IPS-NIHi7 (cell line): Measurements from ENCODE around the gene SQSTM1.
A peak's percentile ranks its signal among the peaks of the same experiment; 100 is the strongest.
"Not testable (repeated sequence)": the region's sequence is repeated elsewhere in the genome, so short reads cannot be mapped to it uniquely, and the experiment has no call there.

Experiments
- DNase-seq: peaks from one replicate; pipeline ENCODE4 v3.0.0; 2012; ENCODE audit warnings: mixed read lengths; ENCODE audit errors: extremely low spot score

SQSTM1 gene

DNA sequence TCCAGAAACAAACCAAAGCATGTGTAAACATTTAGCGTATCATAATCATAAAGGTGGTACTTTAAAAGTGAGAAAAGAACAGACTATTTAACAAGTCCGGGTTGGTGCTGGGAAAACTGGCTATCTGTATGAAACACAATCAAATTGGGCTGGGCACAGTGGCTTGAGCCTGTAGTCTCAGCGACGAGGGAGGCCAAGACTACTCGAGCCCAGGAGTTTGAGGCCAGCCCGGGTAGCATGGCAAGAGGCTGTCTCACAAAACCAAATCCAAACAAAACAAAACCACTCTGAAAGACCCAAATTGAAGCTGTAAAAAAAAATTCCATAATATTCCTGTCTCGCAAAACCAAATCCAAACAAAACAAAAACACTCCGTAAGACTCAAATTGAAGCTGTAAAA, 33.7 kb downstream of the SQSTM1 start:
- no peak for DNase-seq

GRCh38 chr5:179858241-179858585, 37.5 kb downstream of the SQSTM1 start:
- peak; percentile 55 for DNase-seq

DNA sequence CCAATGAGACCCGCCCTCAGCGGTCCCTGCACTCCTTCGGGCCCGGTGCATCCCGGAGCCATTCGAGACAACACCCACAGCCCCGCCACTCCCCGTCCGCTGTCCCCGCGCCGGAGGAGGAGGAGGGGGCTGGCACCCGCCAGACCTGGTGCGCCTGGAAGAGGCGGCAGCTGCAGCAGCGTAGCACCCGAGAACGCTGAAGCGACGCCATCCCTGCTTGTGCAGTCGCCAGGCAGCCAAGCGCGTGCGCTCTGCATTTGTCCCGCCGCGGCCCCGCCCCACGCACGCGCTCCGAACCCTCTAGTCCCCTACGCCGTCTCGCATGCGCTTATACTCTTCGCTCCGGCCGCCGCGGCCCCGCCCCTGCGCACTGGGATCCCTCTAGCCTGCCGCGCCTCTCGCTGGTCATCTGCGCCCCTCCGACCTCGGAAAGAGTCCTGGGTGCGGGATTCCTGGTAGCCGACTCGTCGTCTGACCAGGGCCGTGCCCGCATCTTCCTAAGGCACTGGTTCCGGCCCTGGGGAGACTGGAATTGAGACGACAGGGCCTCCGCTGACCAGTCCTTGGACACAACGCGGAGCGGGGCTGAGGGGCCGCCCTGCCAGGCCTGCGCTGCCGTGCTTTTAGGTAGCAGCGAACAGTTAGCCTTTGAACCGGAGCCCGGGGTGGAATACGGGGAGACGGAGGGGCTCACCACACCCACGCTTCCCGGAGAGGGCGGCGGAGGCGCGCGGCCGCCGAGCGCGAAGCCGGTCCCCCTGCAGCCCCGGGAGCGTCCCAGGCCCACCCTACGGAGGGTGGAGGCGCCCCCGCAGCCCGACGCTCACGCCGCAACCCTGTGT, 38.1 kb downstream of the SQSTM1 start, which contains the start of gene MRNIP:
TSS of gene MRNIP (minus strand) at position 232 of the 842 bp plus-strand sequence. CDS start at position 211, 21 bp downstream.
- DNase-seq = peak; percentile 94

DNA sequence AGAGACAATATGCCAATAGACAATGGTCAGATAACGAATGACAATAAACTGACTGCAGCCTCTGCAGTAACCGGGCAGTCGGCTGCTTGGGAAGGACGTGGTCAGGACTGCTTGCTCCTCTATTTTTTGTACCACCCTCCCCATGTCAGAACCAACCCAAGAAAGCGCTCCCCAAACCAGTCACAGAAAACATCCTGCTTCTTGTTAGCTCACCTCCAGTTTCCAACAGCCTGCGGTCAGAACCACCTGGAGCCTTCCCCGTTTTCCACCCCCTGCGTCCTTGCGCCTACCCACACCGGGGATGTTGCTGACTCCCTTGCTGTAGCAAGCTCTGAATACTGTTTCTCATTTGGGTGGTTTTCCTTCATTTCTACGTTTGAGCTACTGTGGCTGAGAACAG, 39.6 kb downstream of the SQSTM1 start:
- DNase-seq = no peak

DNA sequence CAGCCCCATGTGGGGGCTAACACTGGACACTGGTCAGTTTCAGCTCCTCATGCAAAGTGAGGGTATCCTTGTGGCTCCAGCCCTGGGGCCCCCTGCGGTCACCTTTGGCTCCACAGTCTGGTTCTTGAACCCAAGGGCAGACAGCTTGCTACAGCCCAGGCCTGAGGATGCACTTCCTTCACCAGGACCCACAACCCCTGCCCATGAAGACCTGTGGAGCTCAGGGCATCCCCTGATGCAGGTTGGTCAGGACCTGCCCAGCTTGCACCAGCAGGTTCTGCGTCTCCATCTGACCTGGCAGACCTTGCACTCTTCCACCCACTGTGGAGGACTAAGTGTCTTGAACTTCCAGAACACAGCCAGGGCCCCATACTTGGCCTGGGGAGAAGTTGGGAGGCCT, 41.6 kb downstream of the SQSTM1 start:
- no peak for DNase-seq

DNA sequence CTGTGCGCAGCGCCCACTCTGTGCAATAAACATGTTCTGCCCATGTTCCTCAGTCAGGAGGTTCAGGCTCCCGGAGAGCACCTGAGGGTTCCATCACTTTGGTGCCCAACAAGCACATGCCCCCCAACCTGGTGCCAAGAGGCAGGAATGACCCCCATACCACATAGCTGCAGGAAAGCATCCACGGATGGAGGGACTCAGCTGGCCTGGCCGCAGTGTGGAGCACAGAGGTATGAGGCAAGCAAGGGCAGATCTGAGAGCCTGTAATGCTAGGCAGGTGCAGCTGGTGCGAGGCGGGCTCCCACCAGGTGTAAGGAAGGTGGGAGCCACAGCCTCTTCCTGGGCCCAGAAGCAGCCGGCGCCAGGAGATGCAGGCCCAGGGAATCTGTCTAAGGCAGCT, 42.2 kb downstream of the SQSTM1 start:
- no peak for DNase-seq

DNA sequence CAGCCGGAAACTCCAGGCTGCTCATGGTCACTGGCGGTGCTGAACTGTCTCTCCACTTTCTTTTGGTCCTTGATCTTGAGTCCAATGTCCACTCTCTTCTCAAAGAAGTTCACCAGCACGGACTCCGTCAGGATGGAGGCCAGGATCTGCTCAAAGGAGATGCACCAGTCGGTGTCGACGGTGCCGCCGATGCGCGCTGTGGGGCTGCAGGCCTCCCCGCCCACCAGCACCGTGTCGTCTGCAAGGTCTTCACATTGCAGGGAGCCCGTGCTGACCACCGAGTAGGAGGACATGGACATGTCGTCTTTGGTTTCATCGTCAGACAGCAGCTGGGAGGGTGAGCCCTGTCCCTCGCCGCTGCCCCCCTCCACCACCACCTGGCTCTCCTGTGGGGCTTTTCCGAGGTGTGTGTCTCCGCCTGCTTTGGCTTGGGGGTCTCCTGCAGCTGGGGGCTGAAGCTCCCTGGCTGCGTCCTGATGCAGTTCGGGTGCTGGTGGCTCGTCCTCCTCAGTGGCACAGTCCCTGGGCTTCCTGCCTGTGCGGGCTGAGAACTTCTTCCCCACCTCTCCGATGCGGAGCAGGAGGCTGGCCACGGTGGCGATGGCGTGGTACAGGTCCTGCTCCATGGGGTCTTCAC, 42.9 kb downstream of the SQSTM1 start:
- no peak for DNase-seq

- no peak for DNase-seq
Measured at GRCh38 chr5:179864686-179865085, 44.0 kb downstream of the SQSTM1 start.

GRCh38 chr5:179865491-179866240, 45.0 kb downstream of the SQSTM1 start:
- no peak for DNase-seq

- no peak for DNase-seq
Measured at GRCh38 chr5:179866241-179867078, 45.8 kb downstream of the SQSTM1 start.

DNA sequence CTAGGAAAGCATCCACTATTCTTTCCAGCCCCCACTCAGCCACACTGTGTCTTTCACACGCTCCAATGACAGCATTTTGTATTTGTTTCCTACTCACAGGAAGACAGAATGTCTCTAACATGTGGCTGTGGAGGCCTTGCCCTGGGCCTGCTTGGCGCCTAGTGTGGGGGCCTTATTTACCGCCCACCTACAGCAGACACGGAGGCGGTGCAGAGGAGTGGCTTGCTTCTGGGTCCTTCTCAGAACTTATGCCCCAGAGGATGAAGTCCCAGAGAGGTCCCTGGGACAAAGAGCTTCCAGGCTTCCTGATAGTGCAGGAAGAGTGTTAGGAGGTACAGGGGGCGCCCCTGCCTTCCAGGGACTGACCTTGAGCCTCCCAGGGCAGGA, 46.4 kb downstream of the SQSTM1 start:
- no peak for DNase-seq

DNA sequence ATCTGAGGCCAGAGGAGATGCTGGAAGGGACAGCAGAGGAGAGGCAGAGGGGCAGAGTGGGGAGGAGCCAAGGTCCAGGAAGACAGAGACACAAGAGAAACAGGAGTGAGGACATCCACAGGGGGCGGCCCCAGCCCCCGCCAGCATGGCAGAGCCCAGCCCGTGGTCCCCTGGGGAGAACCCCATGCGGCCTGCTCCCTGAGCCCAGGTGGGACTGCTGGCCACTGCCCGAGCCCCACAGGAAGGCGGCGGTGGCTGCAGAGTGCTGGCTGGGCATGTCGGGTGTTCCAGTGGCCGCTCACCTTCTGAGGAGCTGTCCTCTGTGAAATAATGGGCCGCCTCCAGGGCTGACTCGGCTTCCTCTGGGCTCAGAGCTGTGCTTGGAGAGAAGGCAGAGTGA, 46.8 kb downstream of the SQSTM1 start:
- no peak for DNase-seq

DNA sequence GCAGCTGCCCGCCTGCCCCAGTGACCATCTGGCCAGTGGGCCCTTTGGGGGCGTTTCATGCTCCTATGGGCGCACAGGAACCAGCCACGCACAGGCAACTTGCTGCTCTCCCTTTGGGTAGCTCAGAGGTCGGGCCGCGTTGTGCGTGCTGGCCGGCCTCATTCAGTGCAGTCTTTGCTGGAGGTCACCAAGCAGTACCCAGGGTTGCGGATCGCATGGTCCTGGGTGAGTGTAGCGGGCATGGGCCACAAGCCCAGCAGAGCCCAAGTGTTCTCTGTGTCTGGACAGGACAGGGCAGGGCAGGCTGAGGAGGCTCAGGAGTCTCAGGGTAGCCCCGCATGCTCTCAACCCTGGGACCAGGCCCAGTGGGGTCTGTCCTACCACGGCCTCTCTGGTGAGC, 47.8 kb downstream of the SQSTM1 start:
- DNase-seq = no peak

GRCh38 chr5:179869101-179869500, 48.4 kb downstream of the SQSTM1 start:
- no peak for DNase-seq

DNA sequence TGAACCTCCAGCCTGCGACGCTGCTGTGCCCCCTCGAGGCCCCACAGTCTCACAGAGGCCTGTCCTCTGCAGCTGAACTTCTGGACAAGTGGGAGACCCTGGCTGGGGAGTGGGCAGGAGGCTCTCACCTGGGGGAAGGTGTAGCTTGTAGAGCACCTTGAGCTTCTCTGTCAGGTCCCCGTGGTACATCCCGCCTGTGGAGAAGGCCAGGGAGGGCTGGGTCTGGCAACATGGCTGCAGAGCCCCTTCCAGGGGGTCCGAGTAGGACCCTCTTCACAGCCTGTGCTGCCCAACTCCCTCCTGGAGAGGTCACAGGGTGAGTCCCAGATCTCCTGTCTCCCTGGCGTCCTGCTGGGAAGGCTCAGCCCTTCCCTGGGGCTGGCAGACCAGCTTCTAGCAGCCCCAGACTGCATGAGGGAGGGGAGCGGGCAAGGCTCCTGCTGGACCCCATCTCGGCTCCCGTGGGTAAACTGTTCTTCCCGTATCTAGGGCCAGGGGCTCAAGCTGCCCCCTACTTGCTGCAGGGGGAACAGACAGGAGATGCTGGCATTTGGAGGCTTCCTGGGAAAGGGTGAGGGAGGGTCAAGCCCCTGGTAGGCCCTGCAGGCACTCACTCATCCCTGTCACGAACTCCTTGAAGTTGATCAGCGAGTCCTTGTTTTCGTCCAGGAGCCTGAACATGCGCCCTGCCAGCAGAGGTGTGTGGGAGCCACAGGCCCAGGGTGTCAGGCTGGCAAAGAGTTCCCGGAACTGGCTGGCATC, 49.1 kb downstream of the SQSTM1 start:
- DNase-seq = no peak

- DNase-seq = peak; percentile 83
Measured at GRCh38 chr5:179870403-179870903, 49.7 kb downstream of the SQSTM1 start.

DNA sequence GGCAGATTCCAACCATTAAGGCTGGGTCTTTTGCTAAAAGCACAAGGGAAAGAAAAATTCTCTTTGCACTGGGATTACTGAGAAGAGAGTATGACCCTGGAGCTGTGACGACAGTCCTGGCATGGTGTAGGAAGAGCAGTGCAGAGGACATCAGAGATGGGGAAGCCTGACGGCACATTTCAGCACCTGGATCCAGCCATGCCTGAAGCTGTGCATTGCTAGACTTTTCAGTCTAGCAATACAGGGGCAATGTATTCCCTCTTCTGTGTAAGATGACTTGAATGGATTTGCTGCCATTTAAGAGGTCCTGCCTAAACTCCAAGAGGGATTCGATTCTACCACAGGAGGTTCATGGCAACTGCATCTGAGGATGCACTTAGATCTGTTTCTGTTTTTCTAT, 50.2 kb downstream of the SQSTM1 start:
- no peak for DNase-seq

DNA sequence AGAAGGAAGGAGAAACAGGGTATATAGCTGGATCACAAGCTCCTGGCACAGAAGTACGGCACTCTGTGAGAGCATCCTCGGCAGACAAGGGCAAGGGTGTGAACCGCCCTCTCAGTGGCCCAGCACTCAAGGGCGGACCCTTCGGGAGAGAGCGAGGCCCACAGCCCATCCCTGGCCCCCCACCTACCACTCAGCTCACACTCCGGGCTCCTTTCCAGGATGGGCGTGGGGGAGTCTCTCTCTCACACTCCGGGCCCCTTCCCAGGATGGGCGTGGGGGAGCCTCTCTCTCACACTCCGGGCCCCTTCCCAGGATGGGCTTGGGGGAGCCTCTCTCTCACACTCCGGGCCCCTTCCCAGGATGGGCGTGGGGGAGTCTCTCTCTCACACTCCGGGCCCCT, 50.8 kb downstream of the SQSTM1 start:
- not testable (repeated sequence) for DNase-seq

DNA sequence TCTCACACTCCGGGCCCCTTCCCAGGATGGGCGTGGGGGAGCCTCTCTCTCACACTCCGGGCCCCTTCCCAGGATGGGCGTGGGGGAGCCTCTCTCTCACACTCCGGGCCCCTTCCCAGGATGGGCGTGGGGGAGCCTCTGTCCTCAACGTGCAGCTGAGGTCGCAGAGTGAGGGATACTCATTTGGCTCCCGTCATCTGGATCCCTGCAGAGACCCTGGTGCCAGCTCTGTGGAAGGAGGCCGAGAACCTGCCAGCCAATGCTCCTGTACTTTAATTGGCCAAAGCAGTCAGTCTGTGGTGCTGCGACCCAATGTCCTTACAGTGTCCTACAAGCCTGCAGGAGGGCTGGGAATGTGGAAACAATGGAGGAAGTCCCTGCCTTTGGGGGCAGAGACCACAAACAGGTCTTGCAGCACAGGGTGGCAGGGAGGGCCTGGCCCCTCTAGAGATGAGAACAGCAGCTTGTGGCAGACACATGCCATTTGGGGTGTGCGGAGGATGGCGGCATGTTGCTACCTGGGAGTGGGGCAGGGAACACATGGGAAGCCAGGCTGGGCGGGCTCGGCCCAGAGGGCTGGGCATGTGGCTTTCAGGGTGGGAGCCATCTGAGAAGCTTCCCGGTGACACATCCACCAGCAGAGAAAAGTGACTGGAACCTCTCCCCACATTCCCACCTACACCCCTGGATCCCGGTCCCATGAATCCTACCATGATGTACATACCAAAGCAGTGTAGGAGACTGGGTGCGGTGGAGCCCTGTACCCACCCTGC, 51.5 kb downstream of the SQSTM1 start:
- DNase-seq = no peak
